NCI-H2171 treated with DMSO at 0.1 percent for 48 hours (cell line): Measurements from ENCODE around the gene SMAD9.
"Not testable (repeated sequence)": the region's sequence is repeated elsewhere in the genome, so short reads cannot be mapped to it uniquely, and the experiment has no call there.

Experiments
- DNase-seq: peaks from one replicate; lab custom pipeline; 2025; lab: John Stamatoyannopoulos, UW

SMAD9 gene

DNA sequence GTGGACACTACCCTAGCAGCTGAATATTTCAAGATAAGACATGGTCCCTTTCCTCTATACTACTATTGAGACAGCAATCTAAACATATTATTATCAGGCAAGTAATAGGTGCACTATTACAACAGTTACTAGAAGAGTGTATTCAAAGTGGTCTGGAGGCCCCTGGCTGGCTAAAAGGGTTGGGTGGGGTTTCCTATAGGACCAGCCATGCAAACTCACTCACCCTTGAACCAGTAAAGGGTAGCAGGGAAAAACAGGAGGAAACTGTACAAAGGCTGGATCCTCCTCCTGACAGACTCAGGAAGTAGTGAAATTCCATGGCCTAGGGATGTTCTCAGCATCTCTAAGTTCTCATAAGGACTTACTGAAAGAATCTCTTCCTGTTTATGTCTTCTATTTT lies 7.7 kb downstream of the SMAD9 start:
- no peak for DNase-seq

DNA sequence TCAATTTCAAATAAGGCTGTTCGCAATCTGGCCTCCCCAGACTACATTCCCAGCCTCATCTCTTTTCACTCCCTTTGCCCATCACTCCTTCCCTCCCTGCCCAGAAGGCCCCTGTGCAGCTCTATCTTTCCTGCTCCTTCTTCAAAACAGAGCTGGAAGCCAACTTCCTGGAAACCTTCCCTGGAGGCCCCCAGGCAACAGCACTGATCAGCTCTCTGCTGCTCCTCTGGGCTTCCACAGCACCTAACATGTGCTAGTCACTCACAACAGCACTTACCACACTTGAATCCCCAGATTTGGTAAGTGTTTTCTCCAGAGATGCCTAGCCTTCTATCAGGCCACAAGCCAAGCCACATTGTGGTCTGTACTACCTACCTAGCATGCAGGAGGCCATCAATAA lies 9.5 kb downstream of the SMAD9 start:
- no peak for DNase-seq

DNA sequence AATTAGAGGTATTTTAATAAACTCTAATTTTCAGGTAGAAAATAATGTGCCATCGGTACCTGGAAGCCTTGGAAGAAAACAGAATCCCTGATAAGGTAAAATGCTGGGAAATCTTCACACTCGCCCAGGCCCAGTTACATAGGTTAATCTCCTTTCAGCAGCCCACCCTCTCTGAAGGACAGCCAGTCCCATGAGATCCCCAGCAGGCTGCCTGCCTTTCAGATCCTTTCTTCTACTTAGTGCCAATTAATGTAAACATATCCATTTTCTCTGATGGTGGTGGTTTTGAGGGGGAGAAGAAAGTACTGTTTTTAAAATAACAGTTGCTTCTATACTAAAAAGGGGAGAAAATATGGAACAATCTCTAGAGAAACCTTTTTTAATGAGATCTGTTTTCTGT lies 12.2 kb downstream of the SMAD9 start:
- peak; percentile 51 for DNase-seq

DNA sequence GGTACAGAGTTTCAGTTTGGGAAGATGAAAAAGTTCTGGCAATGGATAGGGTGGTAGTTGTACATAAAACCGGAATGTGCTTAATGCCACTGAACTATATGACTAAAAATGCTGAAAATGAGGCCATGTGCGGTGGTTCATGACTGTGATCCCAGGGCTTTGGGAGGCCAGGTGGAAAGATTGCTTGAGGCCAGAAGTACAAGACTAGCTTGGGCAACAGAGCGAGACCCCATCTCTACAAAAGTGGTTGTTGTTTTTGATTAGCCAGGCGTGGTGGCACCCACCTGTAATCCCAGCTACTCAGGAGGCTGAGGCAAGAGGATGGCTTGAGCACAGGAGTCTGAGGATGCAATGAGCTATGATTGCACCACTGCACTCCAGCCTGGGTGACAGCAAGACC lies 12.8 kb downstream of the SMAD9 start:
- no peak for DNase-seq

DNA sequence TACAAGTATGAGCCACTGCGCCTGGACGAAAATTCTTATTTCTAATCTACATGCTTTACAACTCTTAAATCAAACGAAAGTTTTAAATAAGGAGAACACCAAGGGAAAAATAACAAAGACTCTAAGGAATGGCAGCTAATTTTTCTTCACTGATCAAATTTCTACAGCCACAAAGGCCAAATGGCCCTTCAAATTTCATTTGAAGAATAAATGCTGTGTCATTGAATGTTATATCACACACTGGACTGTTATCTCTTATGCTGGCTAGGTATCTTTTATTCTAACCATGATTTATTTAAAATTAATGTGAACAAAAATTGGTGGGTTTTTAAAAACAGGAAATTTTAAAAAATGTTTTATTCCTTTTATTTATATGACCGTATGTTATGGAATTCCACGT lies 14.1 kb downstream of the SMAD9 start:
- no peak for DNase-seq

DNA sequence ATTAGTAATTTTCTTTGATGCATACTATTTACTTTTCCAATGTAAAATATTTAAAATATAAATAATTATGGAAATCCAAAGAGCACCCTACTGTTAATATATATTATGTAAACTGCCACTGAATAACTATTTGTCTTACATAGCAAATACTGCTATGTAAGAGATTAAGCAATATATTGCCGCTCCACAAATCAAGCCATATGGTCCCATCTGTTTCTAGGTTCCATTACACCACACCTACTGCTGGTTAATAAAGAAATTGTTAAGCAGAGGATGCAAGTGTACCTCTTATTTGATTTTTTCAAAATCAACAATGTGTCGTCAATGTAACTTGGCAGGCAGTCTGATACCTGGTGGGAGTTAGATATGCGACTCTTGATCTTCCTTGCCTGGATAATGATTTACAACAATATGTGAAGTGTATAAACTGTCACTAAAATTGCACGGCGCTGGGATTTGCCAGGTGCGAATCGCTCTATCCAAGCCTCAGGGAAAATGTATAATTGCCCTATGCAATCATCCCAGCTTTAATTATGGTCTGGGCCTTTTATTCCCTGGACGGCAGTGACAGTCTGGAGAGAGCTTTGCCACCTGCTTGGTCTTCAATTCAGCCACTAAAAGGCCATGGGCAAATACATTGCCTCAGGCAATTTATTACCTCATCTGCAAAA lies 16.0 kb downstream of the SMAD9 start:
- peak; percentile 92 for DNase-seq

DNA sequence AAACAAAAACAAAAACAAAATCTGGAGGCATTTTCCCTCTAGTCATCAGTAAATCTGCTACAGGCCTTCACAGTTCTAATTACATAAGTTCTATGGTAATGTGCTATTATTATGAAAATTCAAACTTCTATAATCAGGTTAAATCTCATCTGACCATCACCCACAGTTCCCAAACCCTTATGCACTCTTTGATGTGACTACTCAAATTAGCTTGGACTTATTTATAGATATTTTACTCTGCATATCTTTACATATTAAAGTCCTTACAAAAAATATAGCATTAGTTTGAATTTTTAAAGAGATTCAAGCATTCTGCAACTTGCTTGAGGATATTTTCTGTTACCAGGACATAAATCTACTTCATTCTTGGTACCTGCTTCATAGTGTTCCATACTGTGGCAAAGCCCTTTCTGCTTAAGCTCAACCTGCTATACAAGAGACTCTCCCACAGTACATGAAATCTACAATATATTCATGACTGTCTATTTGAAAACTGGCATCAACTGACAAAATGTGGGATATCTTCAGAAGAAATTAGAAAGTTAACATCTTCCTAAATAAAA lies 22.9 kb downstream of the SMAD9 start:
- no peak for DNase-seq

DNA sequence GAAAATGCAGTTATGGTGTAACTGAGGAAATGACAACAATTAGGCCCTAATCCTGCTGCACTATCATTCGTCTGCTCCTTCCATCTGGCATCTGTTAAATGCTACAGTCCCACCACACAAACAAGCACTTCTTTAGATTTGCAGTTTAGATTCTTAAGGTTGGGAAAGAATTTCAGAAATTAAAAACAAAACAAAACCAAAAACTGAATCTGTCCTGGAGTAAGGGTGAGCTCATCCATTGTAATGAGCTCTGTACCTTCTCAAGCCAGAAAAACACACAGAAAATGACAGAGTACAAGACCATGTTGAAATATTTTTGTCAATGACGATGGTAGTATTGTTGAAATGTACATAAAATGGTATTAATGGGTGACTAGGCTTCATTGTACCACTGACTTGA lies 28.3 kb downstream of the SMAD9 start:
- DNase-seq, result no peak

DNA sequence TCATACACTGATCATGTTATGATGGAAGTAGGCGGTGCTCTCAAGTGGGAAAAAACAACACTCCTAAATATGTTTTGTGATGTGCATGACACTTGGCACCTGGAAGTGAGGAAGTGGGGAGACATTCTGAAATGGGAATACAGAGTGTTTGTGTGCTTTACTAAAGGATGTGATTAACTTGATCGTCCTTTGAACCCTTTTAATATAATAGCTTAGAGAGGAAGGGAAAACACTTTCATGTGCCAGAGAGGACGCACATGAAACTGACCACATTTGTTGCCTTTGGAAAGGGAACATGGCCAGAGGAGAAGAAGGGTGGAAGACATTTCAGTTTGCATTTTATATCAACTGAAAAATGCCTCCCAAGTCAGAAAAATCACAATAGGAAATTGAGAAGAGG lies 31.4 kb downstream of the SMAD9 start:
- no peak for DNase-seq

DNA sequence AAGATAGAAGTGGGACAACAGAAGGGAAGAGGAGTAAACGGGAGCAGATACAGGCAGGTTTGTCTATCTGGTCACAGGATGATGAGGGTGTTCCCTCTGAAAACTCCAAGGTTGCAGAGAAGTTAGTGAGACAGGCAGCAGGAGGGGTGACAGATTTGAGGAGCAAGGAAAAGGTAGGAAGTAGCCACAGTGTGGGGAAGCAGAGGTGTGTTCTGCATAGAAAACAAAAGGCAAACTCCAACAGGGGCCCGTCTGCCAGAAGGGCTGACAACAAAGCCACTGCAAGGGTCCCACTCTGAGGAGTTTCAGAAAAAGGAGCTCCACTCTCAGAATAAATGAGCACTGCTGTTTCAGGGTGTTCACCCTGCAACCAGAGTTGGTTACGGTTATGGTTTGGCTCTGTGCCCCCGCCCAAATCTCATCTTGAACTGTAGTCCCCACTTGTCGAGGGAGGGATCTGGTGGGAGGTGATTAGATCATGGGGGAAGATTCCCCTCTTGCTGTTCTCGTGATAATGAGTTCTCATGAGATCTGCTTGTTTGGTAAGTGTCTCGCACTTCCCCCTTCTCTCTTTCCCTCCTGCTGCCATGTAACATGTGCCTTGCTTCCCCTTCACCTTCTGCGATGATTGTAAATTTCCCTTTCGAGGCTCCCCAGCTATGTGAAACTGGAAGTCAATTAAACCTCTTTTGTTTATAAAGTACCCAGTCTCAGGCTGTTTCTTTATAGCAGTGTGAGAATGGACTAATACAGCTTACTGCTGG lies 32.1 kb downstream of the SMAD9 start:
- no peak for DNase-seq

DNA sequence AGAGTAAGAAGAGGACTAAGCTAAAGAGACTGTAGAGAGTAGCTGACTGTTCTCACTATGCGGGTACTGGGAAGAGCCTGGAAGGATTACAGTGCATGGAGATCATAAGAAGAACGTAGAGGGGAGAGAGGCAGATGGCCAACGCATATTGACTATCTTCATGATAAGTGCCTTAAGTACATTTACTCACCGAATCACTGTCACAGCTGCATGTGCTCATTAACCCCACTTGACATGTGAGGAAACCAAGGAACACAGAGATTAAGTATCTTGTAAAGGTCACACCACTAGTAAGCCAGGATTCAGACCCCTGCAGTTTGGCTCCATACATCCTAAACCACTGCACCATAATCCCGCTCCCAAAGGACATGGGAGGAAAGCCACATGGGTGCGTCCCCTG lies 34.1 kb downstream of the SMAD9 start:
- DNase-seq, result no peak

DNA sequence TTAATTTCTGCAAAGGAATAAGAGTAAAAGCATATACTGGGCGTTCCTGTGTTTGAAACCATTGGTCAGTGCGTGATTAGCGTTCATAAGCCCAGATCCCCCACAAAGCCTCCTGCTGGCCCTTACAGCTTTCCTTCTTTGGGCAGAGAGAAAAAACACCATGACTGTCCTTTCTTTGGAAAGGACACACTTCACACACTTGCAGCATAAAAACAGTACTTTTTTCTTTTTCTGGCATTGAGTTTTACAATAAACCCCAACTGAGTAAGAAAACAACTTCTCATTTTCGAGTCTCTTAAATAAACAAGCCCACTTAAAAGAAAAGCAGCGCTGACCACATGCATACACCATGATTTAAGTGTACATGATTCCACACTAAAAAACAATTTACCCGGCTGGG lies 35.8 kb downstream of the SMAD9 start:
- DNase-seq, result no peak

DNA sequence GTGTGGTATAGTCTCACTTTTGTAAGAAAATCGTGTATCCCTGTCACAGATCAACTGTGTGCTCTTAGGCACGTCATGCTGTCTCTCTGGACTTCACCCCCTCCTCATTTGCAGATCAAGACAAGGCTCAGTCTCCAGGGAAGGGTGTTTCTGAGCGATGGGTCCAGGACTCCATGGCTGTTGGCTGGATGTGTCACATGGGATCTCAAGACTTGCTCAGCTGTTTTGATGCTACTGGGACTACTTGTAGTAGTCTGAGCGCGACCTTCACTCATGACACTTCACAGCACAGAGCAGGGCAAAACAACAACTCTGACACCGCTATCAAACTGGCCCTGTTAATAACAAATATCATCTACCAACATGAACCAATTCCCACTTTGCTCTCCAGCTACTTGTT lies 36.2 kb downstream of the SMAD9 start:
- DNase-seq, result no peak

DNA sequence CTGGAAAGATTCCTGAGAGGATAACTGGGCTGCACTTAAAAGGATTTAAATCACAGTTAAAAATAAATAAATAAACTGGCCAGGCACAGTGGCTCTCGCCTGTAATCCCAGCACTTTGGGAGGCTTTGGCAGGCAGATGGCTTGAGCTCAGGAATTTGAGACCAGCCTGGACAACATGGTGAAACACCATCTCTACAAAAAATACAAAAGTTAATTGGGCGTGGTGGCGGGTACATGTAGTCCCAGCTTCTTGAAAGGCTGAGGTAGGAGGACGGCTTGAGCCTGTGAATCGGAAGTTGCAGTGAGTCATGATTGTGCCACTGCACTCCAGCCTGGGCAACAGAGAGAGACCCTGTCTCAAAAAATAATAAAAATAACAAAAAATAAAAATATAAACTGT lies 36.6 kb downstream of the SMAD9 start:
- not testable (repeated sequence) for DNase-seq

DNA sequence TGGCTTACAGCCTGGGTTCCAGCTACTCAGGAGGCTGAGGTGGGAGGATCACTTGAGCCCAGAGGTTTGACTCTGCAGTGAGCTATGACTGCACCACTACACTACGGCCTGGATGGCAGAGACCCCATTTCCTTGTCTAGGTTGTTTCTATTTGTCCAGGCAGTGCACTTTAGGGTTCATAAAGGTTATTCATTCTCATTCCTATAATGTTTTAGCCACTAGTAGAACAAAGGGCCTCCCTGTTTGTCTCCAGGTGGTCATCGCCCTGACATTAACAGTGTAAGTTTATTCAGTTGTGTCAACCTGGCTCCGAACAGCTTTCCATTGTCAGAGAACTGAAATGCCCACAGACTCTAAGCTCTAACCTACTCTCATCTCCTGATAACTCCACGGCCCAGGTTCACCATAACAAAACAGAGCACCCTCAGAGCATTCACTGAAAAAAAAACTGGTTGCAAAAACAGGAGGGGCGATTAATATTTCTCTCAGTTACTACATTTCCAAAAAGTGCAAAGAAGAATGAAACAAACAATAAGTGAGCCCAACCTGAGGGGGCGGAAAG lies 37.1 kb downstream of the SMAD9 start:
- DNase-seq, result no peak

DNA sequence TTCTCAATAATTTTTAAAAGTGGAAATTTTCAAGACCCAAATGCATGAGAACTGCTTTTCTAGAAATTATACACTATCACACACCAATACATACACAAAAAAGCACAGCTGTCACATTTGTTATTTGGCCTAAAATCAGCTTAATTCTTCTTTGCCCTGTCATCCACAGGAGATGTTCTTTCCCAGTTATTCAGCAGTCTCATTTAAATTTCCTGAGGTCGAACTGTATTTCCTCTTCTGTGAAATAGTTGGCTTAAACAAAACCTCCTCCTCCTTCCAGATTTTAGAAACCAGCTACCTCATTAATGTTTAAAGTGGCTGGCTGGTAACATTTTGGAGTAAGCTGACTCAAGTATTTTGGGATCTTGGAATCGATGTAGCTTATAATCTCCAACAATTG lies 39.1 kb downstream of the SMAD9 start:
- DNase-seq, result no peak

DNA sequence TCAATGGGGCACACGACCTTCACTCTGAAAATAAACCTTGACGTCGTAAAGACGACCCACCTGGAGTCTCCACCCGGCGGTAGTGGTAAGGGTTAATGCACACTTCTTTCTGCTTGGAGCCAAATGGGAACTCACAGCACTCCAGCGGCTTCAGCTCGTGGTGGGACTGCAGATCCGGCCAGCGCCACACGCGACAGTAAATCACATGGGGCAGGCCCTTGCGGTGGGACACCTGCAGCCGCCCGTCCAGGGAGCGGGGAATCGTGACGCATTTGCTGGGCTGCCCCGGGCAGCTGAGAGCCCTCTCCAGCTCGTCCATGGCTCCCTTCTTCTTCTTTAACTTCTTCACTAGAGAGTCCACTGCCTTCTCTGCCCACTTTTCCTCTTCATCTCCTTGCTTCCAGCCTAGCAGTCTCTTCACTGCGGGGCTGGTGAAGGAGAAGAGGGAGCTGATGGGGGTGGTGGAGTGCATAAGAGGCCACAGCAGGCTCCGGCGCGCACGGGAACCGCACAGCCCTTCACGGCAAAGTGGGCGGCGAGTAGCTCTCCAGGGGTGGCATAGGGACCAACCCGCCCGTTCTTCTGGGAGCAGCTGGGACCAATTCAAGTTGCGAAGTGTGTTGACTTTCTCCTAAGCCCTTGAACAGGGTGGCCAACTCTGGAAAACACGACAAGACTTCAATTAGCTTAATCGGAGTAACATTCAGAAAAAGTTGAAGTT lies 40.7 kb downstream of the SMAD9 start:
- DNase-seq, result no peak

DNA sequence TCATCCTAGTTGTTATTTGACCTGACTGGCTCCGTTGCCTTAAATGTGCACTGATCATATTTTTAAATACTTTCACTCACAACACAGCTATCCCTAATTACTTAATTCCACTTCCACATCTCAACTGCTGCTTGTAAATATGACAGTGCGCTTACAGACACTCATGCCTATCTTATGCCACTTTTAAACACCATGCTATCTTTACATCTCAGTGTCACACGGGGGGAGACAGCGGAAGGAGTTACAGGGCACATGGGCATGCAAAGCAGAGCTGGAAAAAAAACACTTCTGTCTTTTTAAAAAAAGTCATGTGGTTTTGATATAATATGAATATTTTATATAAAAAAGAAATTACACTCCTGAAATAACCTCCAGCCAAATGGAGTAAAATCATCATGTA lies 44.1 kb downstream of the SMAD9 start:
- no peak for DNase-seq

DNA sequence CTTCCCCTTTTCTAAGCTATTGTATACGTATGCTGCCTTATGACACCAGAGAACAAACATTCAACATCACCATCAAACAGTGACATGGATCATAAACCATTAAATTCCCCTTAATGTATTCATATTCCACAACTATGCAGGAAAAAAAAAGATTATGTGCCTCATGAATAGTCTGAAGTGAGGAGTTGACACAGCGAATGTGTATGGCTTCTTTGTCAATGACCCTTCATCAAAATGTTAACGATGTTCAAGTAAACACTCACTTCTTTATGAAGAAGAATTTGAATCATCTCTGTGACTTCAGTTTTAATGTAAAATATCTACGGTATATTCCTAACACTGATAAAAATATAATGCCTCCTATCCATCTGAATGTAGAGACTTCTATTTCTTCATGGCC lies 44.6 kb downstream of the SMAD9 start:
- no peak for DNase-seq

DNA sequence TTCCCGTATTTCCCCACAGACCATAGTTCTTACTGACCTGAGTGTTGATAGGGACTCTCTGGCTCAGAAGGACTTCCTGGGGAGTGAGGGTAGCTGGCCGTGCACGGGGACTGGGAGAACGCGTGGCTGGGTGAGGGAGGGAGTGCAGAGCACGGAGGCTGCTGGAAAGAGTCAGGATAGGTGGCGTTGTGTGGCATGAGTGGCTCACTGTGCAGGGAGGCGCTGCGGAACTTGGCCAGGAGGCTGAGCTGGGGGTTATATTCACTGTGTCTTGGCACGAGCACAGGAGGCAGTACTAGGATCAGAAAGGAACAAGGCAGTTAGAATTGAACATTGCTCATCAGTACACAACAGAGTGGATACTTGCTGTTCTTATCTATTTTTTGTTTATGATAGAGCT lies 47.4 kb downstream of the SMAD9 start:
- no peak for DNase-seq

DNA sequence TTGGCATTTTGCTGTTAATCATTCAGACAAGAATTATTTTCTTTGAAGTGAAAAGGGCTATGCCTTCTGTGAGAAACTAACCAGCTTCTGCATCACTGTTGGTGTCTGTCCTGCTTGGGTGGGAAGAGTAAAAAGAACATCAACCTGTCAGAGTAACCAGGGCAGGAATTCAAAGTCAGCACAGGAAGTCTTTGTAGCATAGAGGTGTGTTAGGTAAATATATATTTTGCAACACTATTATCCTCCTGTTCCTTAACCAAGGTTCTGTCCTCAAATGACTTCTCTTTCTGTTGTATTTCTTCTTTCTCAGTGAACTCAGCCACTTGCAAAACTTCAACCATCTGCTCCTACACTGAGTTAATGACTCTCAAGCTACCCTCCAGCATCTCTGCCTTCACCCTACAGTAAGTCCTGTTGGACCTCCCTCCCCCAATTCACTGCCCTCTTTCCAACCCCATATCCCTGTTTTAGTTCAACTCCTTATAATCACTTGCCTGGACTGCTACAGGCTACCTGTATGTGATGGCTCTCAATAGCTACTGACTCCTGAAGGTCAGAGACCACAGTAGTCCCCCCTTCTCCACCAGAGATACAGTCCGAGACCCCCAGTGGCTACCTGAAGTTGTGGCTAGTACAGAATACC lies 49.9 kb downstream of the SMAD9 start:
- peak; percentile 6 for DNase-seq

DNA sequence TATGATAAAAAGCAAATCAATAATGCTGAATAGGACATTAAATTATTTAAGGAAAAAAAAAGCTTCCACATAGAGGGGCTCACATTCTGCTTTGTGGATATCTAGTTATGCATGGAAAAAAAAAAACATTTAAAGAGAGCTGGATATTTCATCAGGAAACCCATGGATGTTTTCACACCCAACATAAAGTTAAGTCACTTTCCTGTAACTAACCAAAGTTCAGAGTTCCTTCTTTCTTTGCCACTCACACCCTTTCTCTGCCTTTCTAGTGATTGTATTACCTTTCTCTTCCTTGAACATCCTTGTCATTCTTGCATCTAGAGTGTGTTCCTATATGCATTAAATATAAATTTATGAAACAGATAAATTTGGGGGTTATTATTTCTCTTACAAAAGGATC lies 53.8 kb downstream of the SMAD9 start:
- no peak for DNase-seq
